Diencephalon (tissue), 1 donor: ENCODE data around the gene OR11H7. TPM values are rescaled to one million over a fixed set of nuclear protein-coding genes. Genes with fewer than 3 reads are reported as not detected.

Experiments used
- total RNA-seq: library from RNA; depleted of rRNA; stranded (reverse); fragments of >200 nt; gene quantifications from one replicate; pipeline ENCODE4 v1.2.3, GENCODE V29; 2014

The OR11H7 gene
- not detected for total RNA-seq

GRCh38 chr14:20228681-20229080 lies at the start of gene OR11H7:
TSS of gene OR11H7 (plus strand) at chr14:20228981.

GRCh38 chr14:20190596-20190995 lies 38.2 kb upstream of the OR11H7 start, which contains the start of gene OR11G2:
TSS of gene OR11G2 (plus strand) at chr14:20190896. CDS start at chr14:20197438, 6,542 bp downstream.

GRCh38 chr14:20223410-20223809 lies 5.4 kb upstream of the OR11H7 start, which contains the start of gene OR11H6:
TSS of gene OR11H6 (plus strand) at chr14:20223710. CDS start at chr14:20223710, 0 bp downstream.

Other genes with a start within 250 kb of the OR11H7 start
- gene OR4Q2, start 226.8 kb upstream of the OR11H7 start, total RNA-seq: not detected
- not detected for gene OR4K14, start 209.7 kb upstream of the OR11H7 start, total RNA-seq
- gene OR4K13, start 192.9 kb upstream of the OR11H7 start, total RNA-seq: not detected
- not detected for gene OR4L1, start 168.9 kb upstream of the OR11H7 start, total RNA-seq
- not detected for gene OR4K17, start 118.2 kb upstream of the OR11H7 start, total RNA-seq
- gene OR4N5, start 90.2 kb upstream of the OR11H7 start, total RNA-seq: not detected
- gene OR11G2, start 38.1 kb upstream of the OR11H7 start, total RNA-seq: not detected
- not detected for gene OR11H6, start 5.3 kb upstream of the OR11H7 start, total RNA-seq
- gene OR11H4, start 10.3 kb downstream of the OR11H7 start, total RNA-seq: not detected
- gene TTC5, start 77.0 kb downstream of the OR11H7 start, total RNA-seq: 33.4 TPM
- 66.4 TPM for gene CCNB1IP1, start 104.3 kb downstream of the OR11H7 start, total RNA-seq
- 22.1 TPM for gene PARP2, start 114.7 kb downstream of the OR11H7 start, total RNA-seq
- 8.8 TPM for gene TEP1, start 184.5 kb downstream of the OR11H7 start, total RNA-seq
- gene KLHL33, start 207.2 kb downstream of the OR11H7 start, total RNA-seq: 0.23 TPM
- 32.8 TPM for gene OSGEP, start 225.8 kb downstream of the OR11H7 start, total RNA-seq
- 53.3 TPM for gene APEX1, start 226.2 kb downstream of the OR11H7 start, total RNA-seq
- gene PIP4P1, start 232.5 kb downstream of the OR11H7 start, total RNA-seq: 29.5 TPM
- 12.7 TPM for gene PNP, start 240.4 kb downstream of the OR11H7 start, total RNA-seq